Effector memory CD8-positive, alpha-beta T cell (primary cell): ENCODE measurements around the gene KRT7.

Experiments used
- ATAC-seq: fragments of 150-1000 bp; cut with Tn5 transposase; replicated peaks from 2 replicates; pipeline ENCODE4 v1.10.0; 2021; ENCODE audit warnings: mild to moderate bottlenecking, moderate library complexity
- DNase-seq, 3 experiments: peaks; one replicate each; pipeline ENCODE4 v3.0.0; 2021
- H3K27ac Mint-ChIP-seq, 2 donors: one replicate each; pipeline ENCODE4 v1.8.0; 2022; ENCODE audit warnings: mild to moderate bottlenecking in 2 of 2, mixed read lengths in 2 of 2, moderate library complexity in 2 of 2
- H3K27me3 Mint-ChIP-seq, 2 donors: one replicate each; pipeline ENCODE4 v1.8.0; 2022; ENCODE audit warnings: mixed read lengths in 2 of 2
- H3K36me3 Mint-ChIP-seq: one replicate; pipeline ENCODE4 v1.8.0; 2022; ENCODE audit warnings: mild to moderate bottlenecking, moderate library complexity, mixed read lengths; ENCODE audit not compliant: insufficient read depth
- H3K4me1 Mint-ChIP-seq, 2 donors: one replicate each; pipeline ENCODE4 v1.8.0; 2022; ENCODE audit warnings: low read depth in 2 of 2, mixed read lengths in 2 of 2
- H3K4me3 Mint-ChIP-seq, 2 donors: one replicate each; pipeline ENCODE4 v1.8.0; 2022; ENCODE audit warnings: mild to moderate bottlenecking in 2 of 2, mixed read lengths in 2 of 2, moderate library complexity in 2 of 2
- H3K9me3 Mint-ChIP-seq, 2 donors: one replicate each; pipeline ENCODE4 v1.8.0; 2022; ENCODE audit warnings: mixed read lengths in 2 of 2

Gene KRT7

GRCh38 chr12:52243259-52243855 lies 10.3 kb downstream of the KRT7 start:
- no peak for ATAC-seq
- no peak overlapping the region for H3K4me3 Mint-ChIP-seq
- no peaks in the 10 kb centered on the region for H3K9me3 Mint-ChIP-seq
- peaks cover 12% of the 10 kb centered on the region in 2 donors for H3K4me1 Mint-ChIP-seq
- peaks cover 6 to 77% of the 10 kb centered on the region in 2 donors for H3K27me3 Mint-ChIP-seq
- no peak for DNase-seq
- H3K27ac Mint-ChIP-seq, result peak overlapping the region; percentile 62 to 91
- no peaks in the 10 kb centered on the region for H3K36me3 Mint-ChIP-seq

GRCh38 chr12:52243856-52244614 lies 11.0 kb downstream of the KRT7 start:
- Mint-ChIP-seq H3K9me3 (no peaks in the 10 kb centered on the region), H3K4me3 (peak overlapping the region in 1 of 2 donors; percentile 18), H3K4me1 (peaks cover 12% of the 10 kb centered on the region in 2 donors), H3K27me3 (peaks cover 9 to 78% of the 10 kb centered on the region in 2 donors), H3K36me3 (no peaks in the 10 kb centered on the region), H3K27ac (peak overlapping the region; percentile 62 to 91)
- DNase-seq (peak; percentile 7 to 23 (median 15)), ATAC-seq (peak; percentile 93)

- peak overlapping the region in 1 of 2 donors; percentile 18 for H3K4me3 Mint-ChIP-seq
- DNase-seq (no peak), ATAC-seq (no peak)
- peaks cover 15 to 78% of the 10 kb centered on the region in 2 donors for H3K27me3 Mint-ChIP-seq
- no peaks in the 10 kb centered on the region for H3K36me3 Mint-ChIP-seq
- H3K9me3 Mint-ChIP-seq, result no peaks in the 10 kb centered on the region
- peak overlapping the region; percentile 62 to 91 for H3K27ac Mint-ChIP-seq
- peaks cover 12 to 14% of the 10 kb centered on the region in 2 donors for H3K4me1 Mint-ChIP-seq
Measured at GRCh38 chr12:52244615-52244994, 11.6 kb downstream of the KRT7 start.

DNA sequence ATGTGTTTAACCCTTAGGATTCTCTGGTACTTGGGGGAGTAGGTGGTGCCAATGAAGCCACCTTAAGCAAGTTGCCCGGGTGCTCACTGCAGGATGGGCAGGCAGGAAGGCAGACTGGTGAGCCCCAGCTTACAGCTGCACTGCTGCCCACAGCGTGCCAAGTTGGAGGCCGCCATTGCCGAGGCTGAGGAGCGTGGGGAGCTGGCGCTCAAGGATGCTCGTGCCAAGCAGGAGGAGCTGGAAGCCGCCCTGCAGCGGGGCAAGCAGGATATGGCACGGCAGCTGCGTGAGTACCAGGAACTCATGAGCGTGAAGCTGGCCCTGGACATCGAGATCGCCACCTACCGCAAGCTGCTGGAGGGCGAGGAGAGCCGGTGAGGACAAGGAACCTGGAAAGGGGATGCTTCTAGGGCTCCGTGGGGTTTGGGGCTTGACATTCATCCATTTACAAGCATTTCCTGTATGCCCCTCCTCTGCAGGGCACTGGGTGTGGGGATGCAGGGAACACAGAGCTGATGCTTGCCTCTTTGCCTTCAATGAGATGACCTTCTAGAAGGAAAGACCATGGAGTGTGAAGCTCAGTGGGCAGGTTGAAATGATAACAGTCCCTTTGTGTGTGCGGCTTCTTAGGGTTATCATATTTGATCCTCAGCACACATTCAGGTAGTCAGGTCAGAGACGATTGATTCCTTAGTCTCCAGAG lies 12.4 kb downstream of the KRT7 start:
- Mint-ChIP-seq H3K27me3 (peaks cover 20 to 83% of the 10 kb centered on the region in 2 donors), H3K27ac (peak overlapping the region; percentile 17 to 62), H3K4me3 (no peak overlapping the region), H3K9me3 (no peaks in the 10 kb centered on the region), H3K36me3 (no peaks in the 10 kb centered on the region), H3K4me1 (peaks cover 12 to 19% of the 10 kb centered on the region in 2 donors)
- no peak for DNase-seq
- ATAC-seq, result no peak

- no peaks in the 10 kb centered on the region for H3K36me3 Mint-ChIP-seq
- ATAC-seq (no peak), DNase-seq (no peak)
- H3K27me3 Mint-ChIP-seq, result peaks cover 20 to 88% of the 10 kb centered on the region in 2 donors
- peak overlapping the region in 1 of 2 donors; percentile 17 for H3K27ac Mint-ChIP-seq
- peaks cover 12 to 19% of the 10 kb centered on the region in 2 donors for H3K4me1 Mint-ChIP-seq
- H3K4me3 Mint-ChIP-seq, result no peak overlapping the region
- no peaks in the 10 kb centered on the region for H3K9me3 Mint-ChIP-seq
Measured at GRCh38 chr12:52245962-52246569, 13.0 kb downstream of the KRT7 start.

DNA sequence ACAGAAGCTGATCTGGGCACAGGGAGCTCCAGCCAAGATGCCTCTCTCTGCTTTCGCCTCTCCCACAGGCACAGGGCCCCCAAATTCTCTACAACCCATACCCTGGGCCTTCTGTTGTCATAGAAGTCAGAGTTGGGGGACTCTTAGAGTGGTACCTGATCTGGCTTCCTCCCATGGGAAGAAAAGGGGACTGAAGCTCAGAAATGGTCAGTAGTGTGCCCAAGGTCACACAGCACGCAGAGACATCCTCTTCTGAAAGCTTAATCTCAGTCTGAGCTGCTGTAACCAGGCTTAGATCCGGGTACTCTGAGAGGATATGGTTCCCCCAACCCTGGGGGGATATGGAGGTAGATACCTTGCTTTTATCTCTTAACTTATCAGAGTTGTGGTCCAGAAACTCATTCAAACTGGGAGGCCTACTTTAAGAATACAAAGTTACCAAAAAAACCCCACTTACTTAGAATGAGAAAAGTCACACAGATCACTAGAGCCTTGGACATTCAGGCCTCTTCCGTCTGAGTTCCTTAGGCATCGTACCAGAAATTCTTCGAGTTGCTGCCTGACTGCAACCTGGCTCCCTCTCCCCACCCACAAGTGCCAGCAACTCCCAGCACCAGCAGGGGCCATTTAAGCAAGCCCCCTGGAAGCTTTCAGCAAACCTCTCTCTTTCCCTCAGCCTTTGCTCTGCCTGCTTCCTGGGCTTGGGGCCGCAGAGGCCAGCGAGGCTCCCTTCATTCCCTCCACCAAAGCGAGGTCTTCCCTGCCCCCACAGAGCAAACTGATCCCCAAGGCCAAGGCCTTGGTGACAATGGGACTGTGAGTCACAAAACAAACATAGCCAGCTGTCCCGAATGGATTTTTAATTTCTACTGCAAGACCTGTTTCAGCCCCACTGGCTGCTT lies 13.9 kb downstream of the KRT7 start:
- H3K27ac Mint-ChIP-seq, result peak overlapping the region; percentile 17 to 66
- DNase-seq (no peak), ATAC-seq (no peak)
- no peaks in the 10 kb centered on the region for H3K9me3 Mint-ChIP-seq
- peaks cover 20 to 79% of the 10 kb centered on the region in 2 donors for H3K27me3 Mint-ChIP-seq
- no peaks in the 10 kb centered on the region for H3K36me3 Mint-ChIP-seq
- H3K4me1 Mint-ChIP-seq, result peaks cover 15 to 19% of the 10 kb centered on the region in 2 donors
- H3K4me3 Mint-ChIP-seq, result no peak overlapping the region

- DNase-seq, result no peak
- no peak for ATAC-seq
- Mint-ChIP-seq H3K27me3 (peaks cover 20 to 78% of the 10 kb centered on the region in 2 donors), H3K4me1 (peaks cover 15 to 19% of the 10 kb centered on the region in 2 donors), H3K9me3 (no peaks in the 10 kb centered on the region), H3K27ac (peak overlapping the region in 1 of 2 donors; percentile 66), H3K36me3 (no peaks in the 10 kb centered on the region), H3K4me3 (no peak overlapping the region)
Measured at GRCh38 chr12:52247622-52248540, 14.8 kb downstream of the KRT7 start.

- Mint-ChIP-seq H3K27me3 (peaks cover 20 to 81% of the 10 kb centered on the region in 2 donors), H3K27ac (no peak overlapping the region), H3K9me3 (no peaks in the 10 kb centered on the region), H3K36me3 (no peaks in the 10 kb centered on the region), H3K4me3 (no peak overlapping the region), H3K4me1 (peaks cover 10 to 15% of the 10 kb centered on the region in 2 donors)
- ATAC-seq (no peak), DNase-seq (no peak)
Measured at GRCh38 chr12:52248541-52249461, 15.8 kb downstream of the KRT7 start.

DNA sequence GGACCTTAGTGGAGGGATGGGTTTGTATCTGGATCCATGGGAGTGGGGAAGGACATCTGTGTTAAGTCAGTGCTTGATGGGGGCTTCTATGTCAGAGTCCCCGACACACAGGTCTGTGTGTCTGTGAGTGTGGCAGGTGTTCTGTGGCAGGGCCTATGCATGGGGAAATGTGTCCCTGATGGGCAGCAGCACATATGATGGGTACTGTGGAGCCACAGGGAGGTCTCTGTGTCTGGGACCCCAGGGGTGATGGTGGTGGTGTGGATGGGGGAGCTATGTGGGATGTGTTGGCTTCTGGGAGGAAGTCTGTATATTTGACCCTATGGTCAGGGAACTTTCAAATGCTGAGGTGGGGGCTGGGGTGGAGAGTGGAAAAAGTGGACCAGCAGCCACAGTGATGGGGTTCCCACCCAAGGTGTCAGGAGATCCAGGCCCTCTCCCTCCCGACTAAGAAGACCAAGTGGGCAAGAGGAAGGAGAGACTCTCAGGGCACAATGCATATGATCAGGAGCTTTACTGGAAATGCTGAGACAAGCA lies 16.5 kb downstream of the KRT7 start:
- no peak overlapping the region for H3K27ac Mint-ChIP-seq
- no peaks in the 10 kb centered on the region for H3K9me3 Mint-ChIP-seq
- peaks cover 3 to 8% of the 10 kb centered on the region in 2 donors for H3K4me1 Mint-ChIP-seq
- H3K27me3 Mint-ChIP-seq, result peaks cover 21 to 78% of the 10 kb centered on the region in 2 donors
- no peaks in the 10 kb centered on the region for H3K36me3 Mint-ChIP-seq
- DNase-seq, result no peak
- ATAC-seq, result no peak
- no peak overlapping the region for H3K4me3 Mint-ChIP-seq

DNA sequence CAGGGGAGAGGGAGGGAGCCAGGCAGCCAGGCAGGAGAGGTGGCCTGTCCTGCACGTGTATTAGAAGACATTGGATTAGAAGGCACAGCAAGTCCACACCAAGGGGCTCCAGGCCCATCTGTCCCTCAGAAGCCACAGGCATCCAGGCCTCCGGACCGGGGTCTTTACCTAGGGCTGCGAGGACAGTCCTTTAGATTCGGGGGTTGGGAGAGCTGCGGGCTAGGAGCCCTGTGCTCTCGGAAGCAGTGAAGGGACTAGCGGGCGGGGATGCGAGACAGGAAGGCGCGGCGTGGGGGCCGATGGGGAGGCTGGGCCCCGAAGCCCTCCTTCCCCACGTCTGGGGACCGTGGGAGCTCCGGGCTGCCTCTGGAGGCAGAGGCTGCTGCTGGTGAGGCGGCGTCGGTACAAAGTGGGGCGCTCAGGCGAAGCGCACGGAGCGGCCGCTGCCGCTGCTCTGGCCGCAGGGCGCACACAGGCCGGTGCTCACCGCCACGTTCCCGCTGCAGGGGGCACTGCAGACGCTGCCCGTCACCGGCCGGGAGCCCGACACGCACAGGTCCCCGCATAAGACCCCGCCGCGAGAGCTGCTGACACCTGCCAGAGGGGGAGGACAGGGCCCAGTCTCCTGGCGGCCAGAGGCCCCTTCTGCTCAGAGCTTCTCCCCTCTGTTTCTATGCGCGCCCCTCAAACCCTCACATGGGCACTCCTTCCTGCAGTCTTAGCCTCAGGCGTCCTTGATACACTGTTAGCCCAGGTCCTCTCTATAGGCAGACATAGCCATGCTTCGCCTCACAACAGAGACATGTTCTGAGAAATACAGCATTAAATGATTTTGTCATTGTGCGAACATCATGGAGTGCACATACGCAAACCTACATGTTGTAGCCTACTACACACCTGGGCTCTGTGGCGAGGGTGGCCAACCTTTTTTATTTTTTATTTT lies 17.3 kb downstream of the KRT7 start:
- H3K27me3 Mint-ChIP-seq, result peaks cover 26 to 79% of the 10 kb centered on the region in 2 donors

More for the DNA sequence above, 17.3 kb downstream of the KRT7 start:
- Mint-ChIP-seq H3K4me3 (no peak overlapping the region), H3K4me1 (peaks cover 3 to 8% of the 10 kb centered on the region in 2 donors), H3K9me3 (no peaks in the 10 kb centered on the region), H3K36me3 (no peaks in the 10 kb centered on the region), H3K27ac (no peak overlapping the region)
- no peak for DNase-seq
- ATAC-seq, result no peak
